HepG2 (cell line): Measurements from ENCODE around the gene NOC2L. TPM values are rescaled to one million over a fixed set of nuclear protein-coding genes. Genes with fewer than 3 reads are reported as not detected.

Experiments used
- EED ChIP-seq: sonication (generic); formaldehyde crosslinking; IDR thresholded peaks from 2 replicates; pipeline ENCODE4 v1.5.0; 2020; ENCODE audit warnings: mild to moderate bottlenecking, missing genetic modification reagents
- ERF ChIP-seq: IDR thresholded peaks from 2 replicates; pipeline ENCODE4 v1.6.1; 2018; ENCODE audit warnings: missing biosample characterization, missing genetic modification reagents
- FOSL2 ChIP-seq: sonication (generic); formaldehyde crosslinking; IDR thresholded peaks from 2 replicates; pipeline ENCODE4 v1.4.0; 2020; ENCODE audit warnings: missing genetic modification reagents
- IKZF4 ChIP-seq: sonication (generic); formaldehyde crosslinking; IDR thresholded peaks from 2 replicates; pipeline ENCODE4 v1.5.1; 2020; ENCODE audit warnings: borderline replicate concordance, mild to moderate bottlenecking, low read depth, missing genetic modification reagents; ENCODE audit errors: not compliant biosample characterization
- JUNB ChIP-seq: sonication (generic); formaldehyde crosslinking; IDR thresholded peaks from 2 replicates; pipeline ENCODE4 v1.8.0; 2022; ENCODE audit warnings: missing genetic modification reagents, mild to moderate bottlenecking, borderline replicate concordance
- KAT8 ChIP-seq: IDR thresholded peaks from 2 replicates; pipeline ENCODE4 v1.6.1; 2016; ENCODE audit warnings: missing genetic modification reagents, missing compliant biosample characterization
- MBD4 ChIP-seq: IDR thresholded peaks from 2 replicates; pipeline ENCODE4 v1.6.1; 2012; ENCODE audit warnings: low read length, inconsistent platforms, borderline replicate concordance
- REPIN1 ChIP-seq: sonication (generic); formaldehyde crosslinking; IDR thresholded peaks from 2 replicates; pipeline ENCODE4 v1.8.0; 2022; ENCODE audit warnings: missing genetic modification reagents, low read depth, mild to moderate bottlenecking, borderline replicate concordance
- SAFB2 ChIP-seq: sonication (generic); formaldehyde crosslinking; IDR thresholded peaks from 2 replicates; pipeline ENCODE4 v1.5.1; 2020; ENCODE audit warnings: missing genetic modification reagents, low read depth, mild to moderate bottlenecking, borderline replicate concordance
- TBX3 ChIP-seq: fragments of 450-650 bp; IDR thresholded peaks from 2 replicates; pipeline ENCODE4 v1.6.1; 2017; ENCODE audit warnings: antibody characterized with exemption, mild to moderate bottlenecking, inconsistent platforms, borderline replicate concordance
- ZBTB7B ChIP-seq: sonication (generic); formaldehyde crosslinking; IDR thresholded peaks from 2 replicates; pipeline ENCODE4 v1.4.0; 2020; ENCODE audit warnings: missing genetic modification reagents
- ZNF138 ChIP-seq: sonication (generic); formaldehyde crosslinking; IDR thresholded peaks from 2 replicates; pipeline ENCODE4 v1.5.0; 2020; ENCODE audit warnings: mild to moderate bottlenecking, low read depth, missing genetic modification reagents
- ZNF33B ChIP-seq: sonication (generic); formaldehyde crosslinking; IDR thresholded peaks from 2 replicates; pipeline ENCODE4 v1.5.1; 2020; ENCODE audit warnings: mild to moderate bottlenecking, missing genetic modification reagents
- ZNF543 ChIP-seq: sonication (generic); formaldehyde crosslinking; IDR thresholded peaks from 2 replicates; pipeline ENCODE4 v1.4.0; 2020; ENCODE audit warnings: mild to moderate bottlenecking, missing genetic modification reagents
- ZNF709 ChIP-seq: sonication (generic); formaldehyde crosslinking; IDR thresholded peaks from 2 replicates; pipeline ENCODE4 v1.5.0; 2020; ENCODE audit warnings: mild to moderate bottlenecking, missing genetic modification reagents
- polyA plus RNA-seq, 8 experiments: library from polyadenylated mRNA; depleted of rRNA in 3 of 8; stranded (reverse) in 7 of 8; unstranded in 1 of 8; fragments of >200 nt; fragmentation: Illumina TruSeq in 4 of 8; extraction: Trizol in 4 of 8; gene quantifications; 2 replicates each; pipeline versions ENCODE4 v1.2.1 to v1.2.3, GENCODE V29; 2011 to 2016; ENCODE audit warnings: low read depth in 4 of 8, missing spikeins in 1 of 8, mixed read lengths in 1 of 8; ENCODE audit not compliant: insufficient read depth in 1 of 8
- total RNA-seq, 5 experiments: library from RNA; depleted of rRNA; stranded (reverse); fragments of >200 nt; fragmentation: Illumina TruSeq; extraction: Trizol; gene quantifications; 2 replicates each; pipeline ENCODE4 v1.2.3, GENCODE V29; 2016; ENCODE audit warnings: low read depth in 1 of 5
- TF ChIP-seq, protein P1 (sequence below): sonication (generic); formaldehyde crosslinking; IDR thresholded peaks from 2 replicates; pipeline ENCODE4 v1.4.0; 2020; ENCODE audit warnings: mild to moderate bottlenecking, missing genetic modification reagents
- TF ChIP-seq, protein P2 (sequence below): sonication (generic); formaldehyde crosslinking; IDR thresholded peaks from 2 replicates; pipeline ENCODE4 v1.8.1; 2023; ENCODE audit warnings: mild to moderate bottlenecking, missing genetic modification reagents
- TF ChIP-seq, protein P3 (sequence below): sonication (generic); formaldehyde crosslinking; IDR thresholded peaks from 2 replicates; pipeline ENCODE4 v1.9.0; 2021; ENCODE audit warnings: missing genetic modification reagents, borderline replicate concordance
- TF ChIP-seq, protein P4 (sequence below): sonication (generic); formaldehyde crosslinking; IDR thresholded peaks from 2 replicates; pipeline ENCODE4 v1.8.0; 2022; ENCODE audit warnings: low read depth, missing genetic modification reagents
- TF ChIP-seq, protein P5 (sequence below): sonication (generic); formaldehyde crosslinking; IDR thresholded peaks from 2 replicates; pipeline ENCODE4 v1.8.0; 2022; ENCODE audit warnings: missing genetic modification reagents, mild to moderate bottlenecking, borderline replicate concordance

The NOC2L gene
- total and polyA plus RNA-seq, 2 of the 13 experiments (the other 11 are each of a cell fraction or from before 2014, with no cell fraction given): 32.0 to 103 TPM

DNA sequence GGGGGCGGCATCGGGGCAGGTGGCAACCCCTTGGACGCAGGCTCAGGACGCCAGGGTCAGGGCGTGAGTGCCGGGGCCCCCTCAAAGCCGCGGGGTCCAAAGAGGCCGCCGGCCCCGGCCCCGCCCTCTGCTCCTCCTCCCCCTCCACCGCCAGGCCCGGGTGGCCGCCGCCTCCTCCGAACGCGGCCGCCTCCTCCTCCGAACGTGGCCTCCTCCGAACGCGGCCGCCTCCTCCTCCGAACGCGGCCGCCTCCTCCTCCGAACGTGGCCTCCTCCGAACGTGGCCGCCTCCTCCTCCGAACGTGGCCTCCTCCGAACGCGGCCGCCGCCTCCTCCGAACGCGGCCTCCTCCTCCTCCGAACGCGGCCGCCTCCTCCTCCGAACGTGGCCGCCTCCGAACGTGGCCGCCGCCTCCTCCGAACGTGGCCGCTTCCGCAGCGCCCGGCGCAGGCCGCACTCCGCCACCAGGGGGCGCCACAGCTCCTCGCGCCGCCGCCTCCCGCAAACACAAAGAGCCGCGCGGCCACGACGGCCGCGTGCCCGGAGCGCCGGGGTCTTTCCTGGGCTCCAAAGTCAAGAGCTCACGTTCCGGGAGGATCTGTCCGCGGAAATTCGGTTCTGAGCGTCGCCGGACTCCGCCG lies 54.6 kb downstream of the NOC2L start (continued):
- TF ChIP-seq, protein P1, sequence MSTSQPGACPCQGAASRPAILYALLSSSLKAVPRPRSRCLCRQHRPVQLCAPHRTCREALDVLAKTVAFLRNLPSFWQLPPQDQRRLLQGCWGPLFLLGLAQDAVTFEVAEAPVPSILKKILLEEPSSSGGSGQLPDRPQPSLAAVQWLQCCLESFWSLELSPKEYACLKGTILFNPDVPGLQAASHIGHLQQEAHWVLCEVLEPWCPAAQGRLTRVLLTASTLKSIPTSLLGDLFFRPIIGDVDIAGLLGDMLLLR (CRISPR knock-in tag): peak; percentile 70; the same call in 1 of the 2 replicates
- TF ChIP-seq SAFB2 (CRISPR knock-in tag) (peak; percentile 85; the same call in 1 of the 2 replicates), REPIN1 (CRISPR knock-in tag) (peak; percentile 74; the same call in 1 of the 2 replicates), EED (CRISPR knock-in tag) (no peak), ZNF138 (CRISPR knock-in tag) (no peak), KAT8 (no peak), IKZF4 (peak; percentile 50), ZNF543 (CRISPR knock-in tag) (no peak), ZBTB7B (CRISPR knock-in tag) (no peak), ERF (peak; percentile 83), FOSL2 (CRISPR knock-in tag) (0 out of 2 replicates have a peak, but pooled peaks have one; percentile 6), MBD4 (no peak), JUNB (CRISPR knock-in tag) (no peak), ZNF33B (CRISPR knock-in tag) (0 out of 2 replicates have a peak, but pooled peaks have one; percentile 50), TBX3 (no peak), ZNF709 (CRISPR knock-in tag) (peak; percentile 78)
- TF ChIP-seq, protein P2, sequence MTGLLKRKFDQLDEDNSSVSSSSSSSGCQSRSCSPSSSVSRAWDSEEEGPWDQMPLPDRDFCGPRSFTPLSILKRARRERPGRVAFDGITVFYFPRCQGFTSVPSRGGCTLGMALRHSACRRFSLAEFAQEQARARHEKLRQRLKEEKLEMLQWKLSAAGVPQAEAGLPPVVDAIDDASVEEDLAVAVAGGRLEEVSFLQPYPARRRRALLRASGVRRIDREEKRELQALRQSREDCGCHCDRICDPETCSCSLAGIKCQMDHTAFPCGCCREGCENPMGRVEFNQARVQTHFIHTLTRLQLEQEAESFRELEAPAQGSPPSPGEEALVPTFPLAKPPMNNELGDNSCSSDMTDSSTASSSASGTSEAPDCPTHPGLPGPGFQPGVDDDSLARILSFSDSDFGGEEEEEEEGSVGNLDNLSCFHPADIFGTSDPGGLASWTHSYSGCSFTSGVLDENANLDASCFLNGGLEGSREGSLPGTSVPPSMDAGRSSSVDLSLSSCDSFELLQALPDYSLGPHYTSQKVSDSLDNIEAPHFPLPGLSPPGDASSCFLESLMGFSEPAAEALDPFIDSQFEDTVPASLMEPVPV (CRISPR knock-in tag): no peak
- TF ChIP-seq, protein P3, sequence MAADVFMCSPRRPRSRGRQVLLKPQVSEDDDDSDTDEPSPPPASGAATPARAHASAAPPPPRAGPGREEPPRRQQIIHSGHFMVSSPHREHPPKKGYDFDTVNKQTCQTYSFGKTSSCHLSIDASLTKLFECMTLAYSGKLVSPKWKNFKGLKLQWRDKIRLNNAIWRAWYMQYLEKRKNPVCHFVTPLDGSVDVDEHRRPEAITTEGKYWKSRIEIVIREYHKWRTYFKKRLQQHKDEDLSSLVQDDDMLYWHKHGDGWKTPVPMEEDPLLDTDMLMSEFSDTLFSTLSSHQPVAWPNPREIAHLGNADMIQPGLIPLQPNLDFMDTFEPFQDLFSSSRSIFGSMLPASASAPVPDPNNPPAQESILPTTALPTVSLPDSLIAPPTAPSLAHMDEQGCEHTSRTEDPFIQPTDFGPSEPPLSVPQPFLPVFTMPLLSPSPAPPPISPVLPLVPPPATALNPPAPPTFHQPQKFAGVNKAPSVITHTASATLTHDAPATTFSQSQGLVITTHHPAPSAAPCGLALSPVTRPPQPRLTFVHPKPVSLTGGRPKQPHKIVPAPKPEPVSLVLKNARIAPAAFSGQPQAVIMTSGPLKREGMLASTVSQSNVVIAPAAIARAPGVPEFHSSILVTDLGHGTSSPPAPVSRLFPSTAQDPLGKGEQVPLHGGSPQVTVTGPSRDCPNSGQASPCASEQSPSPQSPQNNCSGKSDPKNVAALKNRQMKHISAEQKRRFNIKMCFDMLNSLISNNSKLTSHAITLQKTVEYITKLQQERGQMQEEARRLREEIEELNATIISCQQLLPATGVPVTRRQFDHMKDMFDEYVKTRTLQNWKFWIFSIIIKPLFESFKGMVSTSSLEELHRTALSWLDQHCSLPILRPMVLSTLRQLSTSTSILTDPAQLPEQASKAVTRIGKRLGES: no peak
- TF ChIP-seq, protein P4, sequence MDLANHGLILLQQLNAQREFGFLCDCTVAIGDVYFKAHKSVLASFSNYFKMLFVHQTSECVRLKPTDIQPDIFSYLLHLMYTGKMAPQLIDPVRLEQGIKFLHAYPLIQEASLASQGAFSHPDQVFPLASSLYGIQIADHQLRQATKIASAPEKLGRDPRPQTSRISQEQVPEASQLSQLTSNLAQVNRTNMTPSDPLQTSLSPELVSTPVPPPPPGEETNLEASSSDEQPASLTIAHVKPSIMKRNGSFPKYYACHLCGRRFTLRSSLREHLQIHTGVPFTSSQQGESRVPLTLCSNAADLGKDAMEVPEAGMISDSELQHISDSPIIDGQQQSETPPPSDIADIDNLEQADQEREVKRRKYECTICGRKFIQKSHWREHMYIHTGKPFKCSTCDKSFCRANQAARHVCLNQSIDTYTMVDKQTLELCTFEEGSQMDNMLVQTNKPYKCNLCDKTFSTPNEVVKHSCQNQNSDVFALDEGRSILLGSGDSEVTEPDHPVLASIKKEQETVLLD (CRISPR knock-in tag): no peak
- TF ChIP-seq, protein P5, sequence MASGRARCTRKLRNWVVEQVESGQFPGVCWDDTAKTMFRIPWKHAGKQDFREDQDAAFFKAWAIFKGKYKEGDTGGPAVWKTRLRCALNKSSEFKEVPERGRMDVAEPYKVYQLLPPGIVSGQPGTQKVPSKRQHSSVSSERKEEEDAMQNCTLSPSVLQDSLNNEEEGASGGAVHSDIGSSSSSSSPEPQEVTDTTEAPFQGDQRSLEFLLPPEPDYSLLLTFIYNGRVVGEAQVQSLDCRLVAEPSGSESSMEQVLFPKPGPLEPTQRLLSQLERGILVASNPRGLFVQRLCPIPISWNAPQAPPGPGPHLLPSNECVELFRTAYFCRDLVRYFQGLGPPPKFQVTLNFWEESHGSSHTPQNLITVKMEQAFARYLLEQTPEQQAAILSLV (CRISPR knock-in tag): no peak
